Smooth muscle cell (in vitro differentiated cells): ENCODE measurements around the gene LSM3. TPM values are rescaled to one million over a fixed set of nuclear protein-coding genes. Genes with fewer than 3 reads are reported as not detected.

Source experiments
- DNase-seq: peaks from one replicate; lab custom pipeline; 2025; ENCODE audit not compliant: unreplicated experiment; lab: John Stamatoyannopoulos, UW
- H2AFZ ChIP-seq: fragments of 200-600 bp; sonication (generic); 2 replicates; pipeline ENCODE4 v1.6.0; 2016; ENCODE audit warnings: antibody characterized with exemption, low read depth, mild to moderate bottlenecking
- H3F3A ChIP-seq: fragments of 200-600 bp; sonication (generic); 2 replicates; pipeline ENCODE4 v1.6.0; 2017; ENCODE audit warnings: antibody characterized with exemption, low read depth
- H3K27ac ChIP-seq: fragments of 200-600 bp; sonication (generic); 2 replicates; pipeline ENCODE4 v1.5.1; 2016; ENCODE audit warnings: low read depth, mild to moderate bottlenecking
- H3K27me3 ChIP-seq: fragments of 200-600 bp; sonication (generic); 2 replicates; pipeline ENCODE4 v1.6.1; 2016; ENCODE audit warnings: low read depth, mild to moderate bottlenecking
- H3K36me3 ChIP-seq: fragments of 200-600 bp; sonication (generic); 2 replicates; pipeline ENCODE4 v1.5.1; 2016; ENCODE audit warnings: low read depth
- H3K4me1 ChIP-seq: fragments of 200-600 bp; sonication (generic); 2 replicates; pipeline ENCODE4 v1.5.1; 2016; ENCODE audit warnings: low read depth
- H3K4me2 ChIP-seq: fragments of 200-600 bp; sonication (generic); 2 replicates; pipeline ENCODE4 v1.6.0; 2016; ENCODE audit warnings: mild to moderate bottlenecking
- H3K4me3 ChIP-seq: fragments of 200-600 bp; sonication (generic); 2 replicates; pipeline ENCODE4 v1.5.1; 2016; ENCODE audit warnings: mild to moderate bottlenecking
- H3K79me2 ChIP-seq: fragments of 200-600 bp; sonication (generic); 2 replicates; pipeline ENCODE4 v1.6.0; 2016; ENCODE audit warnings: low read depth, mild to moderate bottlenecking
- H3K9ac ChIP-seq: fragments of 200-600 bp; sonication (generic); 2 replicates; pipeline ENCODE4 v1.6.0; 2016; ENCODE audit warnings: low read depth
- H3K9me3 ChIP-seq: fragments of 200-600 bp; sonication (generic); replicated peaks from 2 replicates; pipeline ENCODE4 v1.5.1; 2016; ENCODE audit warnings: low read depth
- H4K20me1 ChIP-seq: fragments of 200-600 bp; sonication (generic); 2 replicates; pipeline ENCODE4 v1.6.0; 2016; ENCODE audit warnings: low read depth
- WGBS: methylation state at CpG from one replicate; pipeline ENCODE4 v1.1.7; 2016; ENCODE audit warnings: low lambda C conversion rate; 5-methylcytosine and 5-hydroxymethylcytosine counted together
- polyA plus RNA-seq: library from polyadenylated mRNA; unstranded; fragments of >200 nt; fragmentation: Nextera tagmentation; extraction: Ambion mirVana; gene quantifications from 2 replicates; pipeline ENCODE4 v1.2.1, GENCODE V29; 2016
- total RNA-seq: library from RNA; depleted of rRNA; stranded (reverse); fragments of >200 nt; gene quantifications from 2 replicates; pipeline ENCODE4 v1.2.3, GENCODE V29; 2014
- TF ChIP-seq, protein P1 (sequence below): fragments of 200-600 bp; sonication (generic); IDR thresholded peaks from 2 replicates; pipeline ENCODE4 v1.5.1; 2017; ENCODE audit warnings: borderline replicate concordance, mild to moderate bottlenecking, antibody characterized with exemption; ENCODE audit not compliant: insufficient read depth, poor library complexity, severe bottlenecking

Gene LSM3
- total and polyA plus RNA-seq, 2 experiments from 2014 or later, result 18.3 to 31.9 TPM

DNA sequence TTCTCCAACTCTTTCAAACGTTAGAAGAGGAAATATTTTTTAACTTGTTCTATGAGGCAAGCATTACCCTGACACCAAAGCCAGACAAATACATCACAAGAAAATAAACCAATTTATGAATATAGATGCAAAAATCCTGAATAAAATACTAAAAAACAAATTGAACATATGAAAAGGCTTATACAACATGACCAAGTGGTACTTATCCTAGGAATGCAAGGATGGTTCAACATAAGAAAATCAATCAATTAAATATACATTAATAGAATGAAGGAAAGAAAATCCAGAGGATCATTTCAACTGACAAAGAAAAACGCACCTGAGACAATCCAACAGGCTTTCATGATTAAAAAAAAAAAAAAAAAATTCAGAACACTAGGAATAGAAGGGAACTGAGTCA is 17.3 kb upstream of the LSM3 start:
- no peaks in the 10 kb centered on the region for H3K4me1 ChIP-seq
- no peaks in the 10 kb centered on the region for H3K27me3 ChIP-seq
- DNase-seq, result no peak
- H3K4me3 ChIP-seq, result no peak overlapping the region
- peaks cover 70% of the 10 kb centered on the region for H3K36me3 ChIP-seq
- H3K9ac ChIP-seq, result no peak overlapping the region
- no peak overlapping the region for H2AFZ ChIP-seq
- H3F3A ChIP-seq, result no peaks in the 10 kb centered on the region
- no peak overlapping the region for H3K4me2 ChIP-seq
- whole genome bisulfite sequencing, result 94% methylated on average over 2 of the region's 2 CpGs
- TF ChIP-seq, protein P1, sequence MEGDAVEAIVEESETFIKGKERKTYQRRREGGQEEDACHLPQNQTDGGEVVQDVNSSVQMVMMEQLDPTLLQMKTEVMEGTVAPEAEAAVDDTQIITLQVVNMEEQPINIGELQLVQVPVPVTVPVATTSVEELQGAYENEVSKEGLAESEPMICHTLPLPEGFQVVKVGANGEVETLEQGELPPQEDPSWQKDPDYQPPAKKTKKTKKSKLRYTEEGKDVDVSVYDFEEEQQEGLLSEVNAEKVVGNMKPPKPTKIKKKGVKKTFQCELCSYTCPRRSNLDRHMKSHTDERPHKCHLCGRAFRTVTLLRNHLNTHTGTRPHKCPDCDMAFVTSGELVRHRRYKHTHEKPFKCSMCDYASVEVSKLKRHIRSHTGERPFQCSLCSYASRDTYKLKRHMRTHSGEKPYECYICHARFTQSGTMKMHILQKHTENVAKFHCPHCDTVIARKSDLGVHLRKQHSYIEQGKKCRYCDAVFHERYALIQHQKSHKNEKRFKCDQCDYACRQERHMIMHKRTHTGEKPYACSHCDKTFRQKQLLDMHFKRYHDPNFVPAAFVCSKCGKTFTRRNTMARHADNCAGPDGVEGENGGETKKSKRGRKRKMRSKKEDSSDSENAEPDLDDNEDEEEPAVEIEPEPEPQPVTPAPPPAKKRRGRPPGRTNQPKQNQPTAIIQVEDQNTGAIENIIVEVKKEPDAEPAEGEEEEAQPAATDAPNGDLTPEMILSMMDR, result no peak
- no peak overlapping the region for H3K27ac ChIP-seq
- peaks cover 20% of the 10 kb centered on the region for H3K9me3 ChIP-seq
- H3K79me2 ChIP-seq, result peaks cover 4% of the 10 kb centered on the region
- peaks cover under 1% of the 10 kb centered on the region for H4K20me1 ChIP-seq

DNA sequence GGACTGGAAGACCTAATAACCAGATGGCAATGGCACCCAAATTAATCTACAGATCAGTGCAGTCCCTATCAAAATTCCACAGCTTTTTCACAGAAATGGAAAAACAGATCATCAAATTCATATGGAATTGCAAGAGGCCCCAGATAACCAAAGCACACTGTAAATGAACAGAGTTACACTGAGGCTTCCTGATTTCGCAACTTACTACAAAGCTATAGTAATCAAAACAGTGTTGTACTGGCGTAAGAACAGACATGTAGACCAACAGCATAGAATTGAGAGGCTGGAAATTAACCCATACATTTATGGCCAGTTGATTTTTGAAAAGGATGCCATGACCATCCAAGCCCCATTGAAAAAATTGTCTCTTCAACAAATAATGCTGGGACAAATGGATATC is 16.4 kb upstream of the LSM3 start:
- Histone ChIP-seq H3K4me1 (no peaks in the 10 kb centered on the region), H3K27ac (no peak overlapping the region), H3F3A (no peaks in the 10 kb centered on the region), H3K4me2 (no peak overlapping the region), H2AFZ (no peak overlapping the region), H3K4me3 (no peak overlapping the region), H3K36me3 (peaks cover 70% of the 10 kb centered on the region), H4K20me1 (no peaks in the 10 kb centered on the region), H3K9ac (no peak overlapping the region), H3K79me2 (peaks cover 4% of the 10 kb centered on the region), H3K27me3 (no peaks in the 10 kb centered on the region), H3K9me3 (peaks cover 20% of the 10 kb centered on the region)
- TF ChIP-seq, protein P1, result no peak
- DNase-seq, result no peak
- 92% methylated on average over 2 of the region's 2 CpGs for WGBS

DNA sequence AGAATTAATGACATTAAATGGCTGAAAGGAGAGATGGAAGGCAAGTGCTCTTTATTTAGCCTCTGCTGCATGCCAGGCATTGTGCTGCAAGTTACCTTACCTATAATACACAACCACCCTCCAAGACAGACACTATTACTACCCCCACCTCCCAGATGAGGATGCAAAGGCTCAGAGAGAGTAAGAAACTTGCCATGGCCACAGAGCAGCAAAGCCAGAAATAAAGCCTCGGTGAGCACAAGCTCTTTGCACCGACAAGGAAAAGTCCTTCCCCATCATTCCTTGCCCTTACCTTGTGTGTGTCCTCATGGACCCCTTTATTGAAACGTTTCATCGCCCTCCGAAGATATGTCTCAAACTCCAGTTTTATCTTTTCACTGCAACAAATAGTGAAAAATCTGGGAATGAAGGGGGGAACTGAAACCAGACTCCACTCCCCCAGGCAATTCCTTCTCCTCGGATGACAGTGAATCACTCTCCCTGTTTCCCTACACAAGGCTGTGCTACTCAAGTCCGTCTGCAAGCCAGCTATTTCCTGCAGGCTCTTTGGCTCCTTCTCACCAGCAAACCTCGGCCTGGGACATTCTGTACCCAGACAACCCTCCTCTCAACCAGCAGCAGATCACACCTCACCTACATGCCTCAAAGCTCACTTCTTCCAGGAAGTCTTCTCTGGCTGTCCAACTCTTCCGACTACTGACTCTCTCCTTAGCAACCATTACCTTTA is 11.6 kb upstream of the LSM3 start:
- WGBS, result 90% methylated on average over 9 of the region's 9 CpGs
- no peak overlapping the region for H3K9ac ChIP-seq
- no peaks in the 10 kb centered on the region for H4K20me1 ChIP-seq
- H3F3A ChIP-seq, result no peaks in the 10 kb centered on the region
- H3K79me2 ChIP-seq, result no peaks in the 10 kb centered on the region
- no peak overlapping the region for H3K4me2 ChIP-seq
- no peaks in the 10 kb centered on the region for H3K27me3 ChIP-seq
- H3K4me1 ChIP-seq, result no peaks in the 10 kb centered on the region
- H3K9me3 ChIP-seq, result peaks cover 8% of the 10 kb centered on the region
- peaks cover 59% of the 10 kb centered on the region for H3K36me3 ChIP-seq
- no peak overlapping the region for H2AFZ ChIP-seq
- no peak overlapping the region for H3K4me3 ChIP-seq
- DNase-seq, result no peak
- TF ChIP-seq, protein P1, result no peak
- H3K27ac ChIP-seq, result no peak overlapping the region

DNA sequence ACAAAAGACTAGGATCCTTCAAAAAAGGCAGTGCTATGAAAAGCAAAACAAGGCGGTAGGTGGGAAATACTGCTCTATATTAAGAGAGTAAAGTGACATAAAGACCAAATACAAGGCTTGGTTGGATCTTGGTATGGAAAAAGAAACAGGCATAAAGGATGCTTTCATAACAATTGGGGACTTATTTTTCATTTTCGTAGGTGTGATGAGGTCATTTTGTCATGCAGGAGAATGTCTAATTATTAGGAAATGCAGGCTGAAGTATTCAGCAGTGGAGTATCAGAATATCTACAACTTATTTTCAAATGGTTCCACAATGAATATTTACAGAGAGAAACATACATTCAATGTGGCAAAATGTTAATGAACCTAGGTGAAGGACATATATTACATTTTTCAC is 9.2 kb upstream of the LSM3 start:
- no peak overlapping the region for H2AFZ ChIP-seq
- peaks cover 13% of the 10 kb centered on the region for H3K79me2 ChIP-seq
- no peak overlapping the region for H3K9ac ChIP-seq
- H4K20me1 ChIP-seq, result peaks cover 16% of the 10 kb centered on the region
- H3K4me1 ChIP-seq, result no peaks in the 10 kb centered on the region
- peaks cover 39% of the 10 kb centered on the region for H3K36me3 ChIP-seq
- H3K27ac ChIP-seq, result peak overlapping the region; percentile 80
- whole genome bisulfite sequencing, result 96% methylated on average over 2 of the region's 2 CpGs
- H3K4me2 ChIP-seq, result no peak overlapping the region
- no peaks in the 10 kb centered on the region for H3K9me3 ChIP-seq
- no peak overlapping the region for H3K4me3 ChIP-seq
- TF ChIP-seq, protein P1, result no peak
- no peak for DNase-seq
- H3F3A ChIP-seq, result no peaks in the 10 kb centered on the region
- no peaks in the 10 kb centered on the region for H3K27me3 ChIP-seq
